PFSK-1 (cell line): Measurements from ENCODE around the gene PIP4P1.

Source experiments
- FOXP2 ChIP-seq: optimal IDR thresholded peaks from 2 replicates; pipeline ENCODE3; 2011; ENCODE audit warnings: borderline replicate concordance, control low read depth, inconsistent platforms; ENCODE audit not compliant: insufficient read depth; ENCODE audit errors: extremely low read length, extremely low read depth
- SIN3A ChIP-seq: IDR thresholded peaks from 2 replicates; pipeline ENCODE4 v1.6.1; 2012; ENCODE audit warnings: mild to moderate bottlenecking, low read length, moderate library complexity, borderline replicate concordance; ENCODE audit not compliant: insufficient read depth

DNA sequence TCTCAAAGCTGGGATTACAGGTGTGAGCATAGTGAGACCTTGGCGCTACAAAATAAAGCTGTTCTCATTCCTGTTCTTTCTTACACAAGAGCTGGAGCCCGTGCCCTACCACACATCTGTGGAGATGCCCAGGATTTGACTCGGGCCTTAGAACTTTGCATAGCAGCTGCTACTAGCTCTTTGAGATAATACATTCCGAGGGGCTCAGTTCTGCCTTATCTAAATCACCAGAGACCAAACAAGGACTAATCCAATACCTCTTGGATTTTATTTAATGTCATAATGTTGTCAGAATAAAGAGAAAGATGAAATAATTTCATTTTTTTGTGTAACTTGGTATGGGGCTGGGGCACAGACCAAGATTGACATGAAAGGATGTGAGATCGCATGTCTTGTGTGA, 15.5 kb upstream of the PIP4P1 start:
- TF ChIP-seq FOXP2 (no peak), SIN3A (no peak)
